SIG-M5 treated with dmso at 0.1 percent for 504 hours (cell line): ENCODE measurements around the gene ING3.
"Not testable (repeated sequence)": the region's sequence is repeated elsewhere in the genome, so short reads cannot be mapped to it uniquely, and the experiment has no call there.

ENCODE experiments used
- DNase-seq: peaks from one replicate; lab custom pipeline; 2025; ENCODE audit not compliant: unreplicated experiment; lab: John Stamatoyannopoulos, UW

The ING3 gene

GRCh38 chr7:121001234-121001906 is 50.8 kb downstream of the ING3 start:
- DNase-seq: no peak

- DNase-seq: no peak
Observed at GRCh38 chr7:121002048-121002756, 51.6 kb downstream of the ING3 start.

GRCh38 chr7:121002757-121003200 is 52.2 kb downstream of the ING3 start:
- DNase-seq: no peak

- DNase-seq: no peak
Observed at GRCh38 chr7:121003986-121004685, 53.6 kb downstream of the ING3 start.

- not testable (repeated sequence) for DNase-seq
Observed at GRCh38 chr7:121005058-121005457, 54.5 kb downstream of the ING3 start.

- no peak for DNase-seq
Observed at GRCh38 chr7:121005996-121006584, 55.5 kb downstream of the ING3 start.

- DNase-seq: no peak
Observed at GRCh38 chr7:121006711-121007315, 56.2 kb downstream of the ING3 start.

- no peak for DNase-seq
Observed at GRCh38 chr7:121008816-121009215, 58.2 kb downstream of the ING3 start.

- no peak for DNase-seq
Observed at GRCh38 chr7:121011401-121011800, 60.8 kb downstream of the ING3 start.

- no peak for DNase-seq
Observed at GRCh38 chr7:121012170-121012874, 61.7 kb downstream of the ING3 start.

- no peak for DNase-seq
Observed at GRCh38 chr7:121012919-121013318, 62.3 kb downstream of the ING3 start.

- no peak for DNase-seq
Observed at GRCh38 chr7:121015560-121015959, 65.0 kb downstream of the ING3 start.

- no peak for DNase-seq
Observed at GRCh38 chr7:121016966-121017365, 66.4 kb downstream of the ING3 start.

- DNase-seq: no peak
Observed at GRCh38 chr7:121017586-121017985, 67.0 kb downstream of the ING3 start.

GRCh38 chr7:121019018-121019417 is 68.4 kb downstream of the ING3 start:
- peak; percentile 45 for DNase-seq

GRCh38 chr7:121020249-121020988 is 69.8 kb downstream of the ING3 start:
- DNase-seq: peak; percentile 69

GRCh38 chr7:121020989-121021969 is 70.7 kb downstream of the ING3 start:
- no peak for DNase-seq

- DNase-seq: peak; percentile 4
Observed at GRCh38 chr7:121023194-121023593, 72.6 kb downstream of the ING3 start.
